ENCODE data around the gene LUZP2.

LUZP2 gene

GRCh38 chr11:24521601-24522000 is 24.7 kb downstream of the LUZP2 start:
- no peak overlapping the region for H3K27ac ChIP-seq
- H3K4me3 ChIP-seq (ENCODE audit: low read depth in 1 of 2, low read length in 1 of 2): no peak overlapping the region
- no peaks in the 10 kb centered on the region for H3K36me3 ChIP-seq
- no peaks in the 10 kb centered on the region for H3K4me1 ChIP-seq (ENCODE audit: control insufficient read depth in 1 of 2, insufficient read depth in 1 of 2, low read depth in 1 of 2, low read length in 1 of 2)
- no peaks in the 10 kb centered on the region for H3K9me3 ChIP-seq
- H3K27me3 ChIP-seq: no peaks in the 10 kb centered on the region
- TF ChIP-seq, protein P1, sequence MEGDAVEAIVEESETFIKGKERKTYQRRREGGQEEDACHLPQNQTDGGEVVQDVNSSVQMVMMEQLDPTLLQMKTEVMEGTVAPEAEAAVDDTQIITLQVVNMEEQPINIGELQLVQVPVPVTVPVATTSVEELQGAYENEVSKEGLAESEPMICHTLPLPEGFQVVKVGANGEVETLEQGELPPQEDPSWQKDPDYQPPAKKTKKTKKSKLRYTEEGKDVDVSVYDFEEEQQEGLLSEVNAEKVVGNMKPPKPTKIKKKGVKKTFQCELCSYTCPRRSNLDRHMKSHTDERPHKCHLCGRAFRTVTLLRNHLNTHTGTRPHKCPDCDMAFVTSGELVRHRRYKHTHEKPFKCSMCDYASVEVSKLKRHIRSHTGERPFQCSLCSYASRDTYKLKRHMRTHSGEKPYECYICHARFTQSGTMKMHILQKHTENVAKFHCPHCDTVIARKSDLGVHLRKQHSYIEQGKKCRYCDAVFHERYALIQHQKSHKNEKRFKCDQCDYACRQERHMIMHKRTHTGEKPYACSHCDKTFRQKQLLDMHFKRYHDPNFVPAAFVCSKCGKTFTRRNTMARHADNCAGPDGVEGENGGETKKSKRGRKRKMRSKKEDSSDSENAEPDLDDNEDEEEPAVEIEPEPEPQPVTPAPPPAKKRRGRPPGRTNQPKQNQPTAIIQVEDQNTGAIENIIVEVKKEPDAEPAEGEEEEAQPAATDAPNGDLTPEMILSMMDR (IDR thresholded peaks at IDR 0.05): no peak

DNA sequence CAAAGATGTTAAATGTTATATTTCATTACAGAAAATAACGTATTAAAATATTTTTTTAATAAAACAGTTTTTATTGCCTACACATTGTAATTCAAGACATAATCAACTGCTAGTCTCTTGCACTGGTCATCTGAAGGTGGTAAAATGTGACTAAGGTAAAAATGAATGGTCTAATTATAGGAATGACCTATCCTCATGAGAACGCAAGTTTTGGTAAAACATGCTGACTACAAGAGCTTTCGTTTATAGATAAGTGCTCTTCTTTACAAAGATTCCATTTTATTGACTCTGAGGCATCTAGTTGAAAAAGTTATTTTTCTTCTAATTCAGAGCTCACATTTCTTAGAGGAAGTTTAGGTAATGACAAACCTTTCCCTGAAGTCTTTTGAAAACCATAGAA is 27.3 kb downstream of the LUZP2 start:
- no peaks in the 10 kb centered on the region for H3K4me1 ChIP-seq (ENCODE audit: control insufficient read depth in 1 of 2, insufficient read depth in 1 of 2, low read depth in 1 of 2, low read length in 1 of 2)
- H3K36me3 ChIP-seq: no peaks in the 10 kb centered on the region
- no peak overlapping the region for H3K4me3 ChIP-seq (ENCODE audit: low read depth in 1 of 2, low read length in 1 of 2)
- TF ChIP-seq, protein P1 (IDR thresholded peaks at IDR 0.05): no peak
- no peaks in the 10 kb centered on the region for H3K27me3 ChIP-seq
- H3K27ac ChIP-seq: no peak overlapping the region
- H3K9me3 ChIP-seq: no peaks in the 10 kb centered on the region

DNA sequence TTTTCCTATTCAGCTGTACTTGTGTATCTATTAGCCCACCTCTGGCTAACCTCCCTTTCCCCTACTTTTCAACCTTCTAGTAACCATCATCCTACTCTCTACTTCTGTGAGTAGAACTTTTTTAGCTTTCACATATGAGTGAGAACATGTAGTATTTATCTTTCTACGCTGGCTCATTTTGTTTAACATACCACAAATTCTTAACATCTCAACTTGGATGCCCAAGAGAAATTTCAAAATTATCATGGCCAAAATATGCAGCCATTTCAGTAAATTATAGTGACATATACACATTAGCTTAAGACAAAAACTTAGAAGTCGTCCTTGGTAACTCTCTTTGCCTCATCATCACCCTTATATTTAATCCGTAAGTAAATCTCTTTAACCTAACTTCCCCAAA is 34.7 kb downstream of the LUZP2 start:
- no peaks in the 10 kb centered on the region for H3K36me3 ChIP-seq
- no peak overlapping the region for H3K4me3 ChIP-seq (ENCODE audit: low read depth in 1 of 2, low read length in 1 of 2)
- H3K27ac ChIP-seq: no peak overlapping the region
- no peaks in the 10 kb centered on the region for H3K4me1 ChIP-seq (ENCODE audit: control insufficient read depth in 1 of 2, insufficient read depth in 1 of 2, low read depth in 1 of 2, low read length in 1 of 2)
- no peaks in the 10 kb centered on the region for H3K27me3 ChIP-seq
- TF ChIP-seq, protein P1 (IDR thresholded peaks at IDR 0.05): no peak
- no peaks in the 10 kb centered on the region for H3K9me3 ChIP-seq

DNA sequence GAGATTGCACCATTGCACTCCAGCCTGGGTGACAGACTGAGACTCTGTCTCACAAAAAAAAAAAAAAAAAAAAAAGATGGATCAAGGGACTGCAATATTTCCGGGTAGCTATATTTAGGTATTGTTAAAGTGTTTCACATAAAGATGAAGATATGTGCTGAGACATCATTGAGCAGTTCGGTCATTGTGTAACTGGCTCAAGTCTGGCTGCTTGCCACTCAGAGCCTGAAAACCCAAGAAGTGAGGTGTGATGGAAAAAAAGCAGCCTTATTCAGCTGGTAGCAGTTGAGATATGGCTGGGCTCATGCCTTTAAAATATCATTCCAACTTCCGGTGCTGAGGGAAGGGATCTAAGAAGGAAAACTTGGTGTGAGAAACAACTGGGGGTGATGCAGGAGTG is 46.9 kb downstream of the LUZP2 start:
- Histone ChIP-seq H3K27ac (no peak overlapping the region), H3K4me1 (ENCODE audit: control insufficient read depth in 1 of 2, insufficient read depth in 1 of 2, low read depth in 1 of 2, low read length in 1 of 2) (no peaks in the 10 kb centered on the region), H3K9me3 (no peaks in the 10 kb centered on the region), H3K36me3 (no peaks in the 10 kb centered on the region), H3K27me3 (no peaks in the 10 kb centered on the region), H3K4me3 (ENCODE audit: low read depth in 1 of 2, low read length in 1 of 2) (no peak overlapping the region)
- TF ChIP-seq, protein P1 (IDR thresholded peaks at IDR 0.05): no peak

- Histone ChIP-seq H3K4me1 (ENCODE audit: control insufficient read depth in 1 of 2, insufficient read depth in 1 of 2, low read depth in 1 of 2, low read length in 1 of 2) (no peaks in the 10 kb centered on the region), H3K27me3 (no peaks in the 10 kb centered on the region), H3K4me3 (ENCODE audit: low read depth in 1 of 2, low read length in 1 of 2) (no peak overlapping the region), H3K9me3 (no peaks in the 10 kb centered on the region), H3K27ac (no peak overlapping the region), H3K36me3 (no peaks in the 10 kb centered on the region)
- TF ChIP-seq, protein P1 (IDR thresholded peaks at IDR 0.05): no peak
Observed at GRCh38 chr11:24556693-24557092, 59.8 kb downstream of the LUZP2 start.

DNA sequence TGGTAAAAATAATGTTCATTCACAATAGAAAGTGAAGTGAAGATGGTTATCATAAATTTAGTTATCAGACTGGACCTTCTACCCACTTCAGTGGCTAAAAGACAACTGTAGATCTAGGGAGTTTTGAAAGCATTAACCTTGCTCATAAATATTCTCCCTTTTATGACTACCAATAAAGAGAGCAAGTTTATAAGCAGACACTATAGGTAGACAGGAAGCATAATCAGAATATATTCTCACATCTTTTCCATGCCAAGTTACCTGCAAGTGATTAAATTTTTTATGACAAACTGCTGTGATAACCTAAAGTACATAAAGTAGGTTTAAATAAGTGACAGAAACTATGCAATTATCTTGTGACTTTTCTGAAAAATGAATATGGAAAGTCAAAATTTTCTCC is 62.5 kb downstream of the LUZP2 start:
- Histone ChIP-seq H3K4me1 (ENCODE audit: control insufficient read depth in 1 of 2, insufficient read depth in 1 of 2, low read depth in 1 of 2, low read length in 1 of 2) (no peaks in the 10 kb centered on the region), H3K27ac (no peak overlapping the region), H3K4me3 (ENCODE audit: low read depth in 1 of 2, low read length in 1 of 2) (no peak overlapping the region), H3K36me3 (no peaks in the 10 kb centered on the region), H3K27me3 (no peaks in the 10 kb centered on the region), H3K9me3 (no peaks in the 10 kb centered on the region)
- TF ChIP-seq, protein P1 (IDR thresholded peaks at IDR 0.05): no peak

All from neutrophil (primary cell).